HCT116 (cell line): Measurements from ENCODE around the gene TM9SF1. TPM values are rescaled to one million over a fixed set of nuclear protein-coding genes. Genes with fewer than 3 reads are reported as not detected.

Experiments used
- ATAC-seq: fragments of 200-7000 bp; cut with Tn5 transposase; 2 replicates; pipeline ENCODE4 v1.9.1; 2020; ENCODE audit warnings: mild to moderate bottlenecking, moderate library complexity
- BruUV-seq: library from RNA; stranded (reverse); fragments of 400-500 nt; replicated peaks from 2 replicates; lab custom pipeline; 2021; lab: Mats Ljungman, UMichigan
- CTCF ChIA-PET: fragments of 300-600 bp; sonication (Branson Sonifier 250); formaldehyde crosslinking; loops from one replicate; lab custom pipeline; 2021; ENCODE audit warnings: antibody characterized with exemption; lab: Charles Lee
- POLR2A ChIA-PET: fragments of 300-600, 350-600 bp; sonication (Branson Sonifier 250); formaldehyde crosslinking; loops from one replicate; lab custom pipeline; 2021; ENCODE audit warnings: antibody characterized with exemption; lab: Charles Lee
- RAD21 ChIA-PET, 2 experiments: fragments of 300-600 bp; sonication (Branson Sonifier 250); formaldehyde crosslinking; loops; one replicate each; lab custom pipeline; 2023; ENCODE audit warnings: low total read pairs in 2 of 2; ENCODE audit not compliant: uncharacterized antibody in 2 of 2, unreplicated experiment in 2 of 2, low non-redundant PET in 1 of 2; lab: Charles Lee
- DNase-seq: peaks from one replicate; pipeline ENCODE4 v3.0.0-alpha.2; 2010; ENCODE audit warnings: low read depth, low spot score
- H2AFZ ChIP-seq: fragments of 200-600 bp; shearing (Covaris generic), sonication (generic); 2 replicates; pipeline ENCODE4 v1.6.1; 2017; ENCODE audit warnings: low read depth, mixed run types, mixed read lengths, antibody characterized with exemption, low read length; ENCODE audit not compliant: poor library complexity, severe bottlenecking
- H3K27ac ChIP-seq: 2 replicates; pipeline ENCODE4 v1.5.1; 2012; ENCODE audit warnings: low read depth, low read length
- H3K27me3 ChIP-seq: fragments of 200-600 bp; sonication (generic); 2 replicates; pipeline ENCODE4 v1.6.1; 2016; ENCODE audit warnings: mixed run types, low read length, mixed read lengths; ENCODE audit not compliant: insufficient read depth
- H3K36me3 ChIP-seq, 2 experiments: fragments of 200-500 bp in 1 of 2; fragments of 200-600 bp in 1 of 2; sonication (Bioruptor generic) in 1 of 2; sonication (generic) in 1 of 2; 2 replicates each; pipeline versions ENCODE4 v1.5.1 to v1.6.1; 2014 to 2016; ENCODE audit warnings: low read length in 2 of 2, inconsistent platforms in 1 of 2, mixed read lengths in 1 of 2, mixed run types in 1 of 2; ENCODE audit not compliant: insufficient read depth in 2 of 2, control insufficient read depth in 1 of 2
- H3K4me1 ChIP-seq, 2 experiments: fragments of 200-600 bp in 1 of 2; sonication (generic) in 1 of 2; 2 replicates each; pipeline versions ENCODE4 v1.5.1 to v1.6.1; 2012 to 2017; ENCODE audit warnings: low read length in 2 of 2, inconsistent platforms in 1 of 2, mild to moderate bottlenecking in 1 of 2, mixed read lengths in 1 of 2, mixed run types in 1 of 2, moderate library complexity in 1 of 2; ENCODE audit not compliant: insufficient read depth in 2 of 2, control insufficient read depth in 1 of 2
- H3K4me2 ChIP-seq: fragments of 200-600 bp; sonication (generic); 2 replicates; pipeline ENCODE4 v1.6.1; 2017; ENCODE audit warnings: mixed run types, low read length, mixed read lengths
- H3K4me3 ChIP-seq, 2 experiments: fragments of 200-600 bp in 1 of 2; sonication (generic) in 1 of 2; replicated peaks in 1 of 2; 2 replicates each; pipeline ENCODE4 v1.5.1; 2011 to 2016; ENCODE audit warnings: low read length in 2 of 2, control low read depth in 1 of 2, low read depth in 1 of 2, mild to moderate bottlenecking in 1 of 2, mixed read lengths in 1 of 2, mixed run types in 1 of 2
- H3K79me2 ChIP-seq: fragments of 200-600 bp; sonication (generic); 2 replicates; pipeline ENCODE4 v1.6.1; 2017; ENCODE audit warnings: mild to moderate bottlenecking, mixed run types, low read length, moderate library complexity, mixed read lengths; ENCODE audit not compliant: insufficient read depth
- H3K9ac ChIP-seq: fragments of 200-600 bp; sonication (generic); 2 replicates; pipeline ENCODE4 v1.6.1; 2016; ENCODE audit warnings: low read length, mixed read lengths
- H3K9me2 ChIP-seq: fragments of 200-600 bp; sonication (generic), shearing (Covaris generic); 2 replicates; pipeline ENCODE4 v1.6.1; 2017; ENCODE audit warnings: mixed run types, mild to moderate bottlenecking, moderate library complexity; ENCODE audit not compliant: insufficient read depth
- H3K9me3 ChIP-seq, 2 experiments: fragments of 200-500 bp in 1 of 2; fragments of 200-600 bp in 1 of 2; sonication (Bioruptor generic) in 1 of 2; sonication (generic) in 1 of 2; 2 replicates each; pipeline ENCODE4 v1.6.1; 2014 to 2017; ENCODE audit warnings: low read length in 2 of 2, mixed read lengths in 2 of 2, inconsistent platforms in 1 of 2, low read depth in 1 of 2, mild to moderate bottlenecking in 1 of 2, mixed run types in 1 of 2, moderate library complexity in 1 of 2; ENCODE audit not compliant: control insufficient read depth in 1 of 2, insufficient read depth in 1 of 2
- H4K20me1 ChIP-seq: fragments of 200-600 bp; sonication (generic), shearing (Covaris generic); 2 replicates; pipeline ENCODE4 v1.6.1; 2017; ENCODE audit warnings: mixed run types, mild to moderate bottlenecking, moderate library complexity; ENCODE audit not compliant: insufficient read depth
- CBX3 ChIP-seq: IDR thresholded peaks from 2 replicates; pipeline ENCODE4 v1.6.1; 2012; ENCODE audit warnings: low read depth
- EZH2 ChIP-seq: fragments of 200-600 bp; sonication (generic); IDR thresholded peaks from 2 replicates; pipeline ENCODE4 v1.6.1; 2017; ENCODE audit warnings: antibody characterized with exemption, mixed run types
- EZH2phosphoT487 ChIP-seq: fragments of 200-600 bp; IDR thresholded peaks from 2 replicates; pipeline ENCODE4 v1.6.1; 2018; ENCODE audit warnings: antibody characterized with exemption, borderline replicate concordance
- RAD21 ChIP-seq: IDR thresholded peaks from 2 replicates; pipeline ENCODE4 v1.6.1; 2012; ENCODE audit warnings: low read depth, mild to moderate bottlenecking
- SP1 ChIP-seq: IDR thresholded peaks from 2 replicates; pipeline ENCODE4 v1.6.1; 2012; ENCODE audit warnings: low read depth
- YY1 ChIP-seq: IDR thresholded peaks from 2 replicates; pipeline ENCODE4 v1.6.1; 2011; ENCODE audit warnings: low read length, low read depth, moderate library complexity, mild to moderate bottlenecking; ENCODE audit not compliant: insufficient replicate concordance; ENCODE audit errors: extremely low read depth
- intact Hi-C: fragments of 100-400 bp; cut with micrococcal nuclease; formaldehyde crosslinking; loops from 2 replicates; pipeline ENCODE4 v1.10.0; 2022
- total RNA-seq: library from RNA; stranded (reverse); gene quantifications from one replicate; pipeline ENCODE4 v1.2.1, GENCODE V29; 2021; ENCODE audit not compliant: unreplicated experiment
- TF ChIP-seq, protein P1 (sequence below), 3 experiments: fragments of 200-600 bp in 1 of 3; sonication (generic) in 1 of 3; IDR thresholded peaks in 2 of 3; conservative IDR thresholded peaks in 1 of 3; 2 replicates each; pipeline ENCODE4 v1.5.1; 2012 to 2017; ENCODE audit warnings: low read depth in 2 of 3, low read length in 2 of 3, antibody characterized with exemption in 1 of 3, borderline replicate concordance in 1 of 3, control low read depth in 1 of 3, mild to moderate bottlenecking in 1 of 3, mixed read lengths in 1 of 3, mixed run types in 1 of 3, moderate library complexity in 1 of 3; ENCODE audit not compliant: insufficient read depth in 1 of 3

The TM9SF1 gene
- total RNA-seq, 1 experiment from 2014 or later: 35.2 TPM

- TF ChIP-seq EZH2phosphoT487: no peak
- TF ChIP-seq, all 23 proteins: peak for 0
These were observed 10.9 kb downstream of the TM9SF1 start (continued) for GRCh38 chr14:24184104-24184970.

DNA sequence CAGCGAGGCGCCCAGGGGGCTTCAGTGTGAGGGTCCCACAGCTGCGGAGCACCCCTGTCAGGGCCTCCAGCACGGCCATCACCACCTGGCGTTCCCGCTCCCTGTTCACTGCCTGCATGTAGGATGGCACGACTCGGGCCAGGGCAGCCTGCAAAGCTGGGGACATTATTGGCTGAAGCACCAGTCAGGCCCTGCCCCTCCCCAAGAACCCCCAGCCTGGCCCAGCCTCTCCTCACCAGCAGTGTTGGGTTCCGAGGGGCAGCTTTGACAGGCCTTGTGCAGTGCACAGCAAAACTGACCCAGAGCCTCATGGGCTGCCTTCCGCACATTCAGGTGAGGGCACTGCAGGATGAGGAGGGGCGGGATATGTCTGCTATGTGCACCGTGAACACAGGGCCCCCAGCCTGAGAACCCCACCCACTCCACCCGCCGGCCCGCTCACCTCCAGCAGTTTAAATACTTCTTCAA lies 12.2 kb downstream of the TM9SF1 start:
- no peak overlapping the region for H3K4me2 ChIP-seq
- no peak overlapping the region for H3K9ac ChIP-seq
- no peaks in the 10 kb centered on the region for H4K20me1 ChIP-seq
- TF ChIP-seq EZH2phosphoT487 (no peak), CBX3 (no peak), RAD21 (no peak), YY1 (no peak), SP1 (no peak), EZH2 (no peak)
- TF ChIP-seq, protein P1, sequence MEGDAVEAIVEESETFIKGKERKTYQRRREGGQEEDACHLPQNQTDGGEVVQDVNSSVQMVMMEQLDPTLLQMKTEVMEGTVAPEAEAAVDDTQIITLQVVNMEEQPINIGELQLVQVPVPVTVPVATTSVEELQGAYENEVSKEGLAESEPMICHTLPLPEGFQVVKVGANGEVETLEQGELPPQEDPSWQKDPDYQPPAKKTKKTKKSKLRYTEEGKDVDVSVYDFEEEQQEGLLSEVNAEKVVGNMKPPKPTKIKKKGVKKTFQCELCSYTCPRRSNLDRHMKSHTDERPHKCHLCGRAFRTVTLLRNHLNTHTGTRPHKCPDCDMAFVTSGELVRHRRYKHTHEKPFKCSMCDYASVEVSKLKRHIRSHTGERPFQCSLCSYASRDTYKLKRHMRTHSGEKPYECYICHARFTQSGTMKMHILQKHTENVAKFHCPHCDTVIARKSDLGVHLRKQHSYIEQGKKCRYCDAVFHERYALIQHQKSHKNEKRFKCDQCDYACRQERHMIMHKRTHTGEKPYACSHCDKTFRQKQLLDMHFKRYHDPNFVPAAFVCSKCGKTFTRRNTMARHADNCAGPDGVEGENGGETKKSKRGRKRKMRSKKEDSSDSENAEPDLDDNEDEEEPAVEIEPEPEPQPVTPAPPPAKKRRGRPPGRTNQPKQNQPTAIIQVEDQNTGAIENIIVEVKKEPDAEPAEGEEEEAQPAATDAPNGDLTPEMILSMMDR (IDR thresholded peaks at IDR 0.05 in 2 of 3, conservative IDR thresholded peaks at IDR 0.05 in 1 of 3; ENCODE audit: borderline replicate concordance in 1 of 3, insufficient read depth in 1 of 3, low read depth in 2 of 3, low read length in 2 of 3): no peak
- H3K79me2 ChIP-seq: peaks cover 33% of the 10 kb centered on the region
- no peaks in the 10 kb centered on the region for H3K9me2 ChIP-seq
- no peaks in the 10 kb centered on the region for H3K27me3 ChIP-seq
- no peak overlapping the region for H3K4me3 ChIP-seq
- RAD21 ChIA-PET: no interaction called here
- ATAC-seq: no peak
- intact Hi-C loops: no loop called here
- DNase-seq: no peak
- BruUV-seq: no TSS peak
- H3K4me1 ChIP-seq: peaks cover 8 to 10% of the 10 kb centered on the region in 2 experiments; a peak in 3 of 4 replicates
- no peak overlapping the region for H2AFZ ChIP-seq
- peaks cover 43 to 60% of the 10 kb centered on the region in 2 experiments; a peak in 3 of 4 replicates for H3K36me3 ChIP-seq
- CTCF ChIA-PET: no interaction called here
- no peaks in the 10 kb centered on the region for H3K9me3 ChIP-seq
- no peak overlapping the region for H3K27ac ChIP-seq
- POLR2A ChIA-PET: interaction anchor here (1.3 kb wide), 1 partner anchor 22 kb away, joined by 3 read pairs; the partner anchor contains the start of gene IRF9
